HG02798 (cell line): ENCODE data around the gene SPG21.
"Not testable (repeated sequence)": the region's sequence is repeated elsewhere in the genome, so short reads cannot be mapped to it uniquely, and the experiment has no call there.

Source experiments
- ATAC-seq: cut with Tn5 transposase; IDR thresholded peaks from one replicate; pipeline ENCODE4 v1.9.1; 2021; ENCODE audit warnings: mild to moderate bottlenecking; ENCODE audit not compliant: unreplicated experiment, poor library complexity

The SPG21 gene

GRCh38 chr15:64989416-64990167 lies at the start of gene SPG21:
Gene SPG21, minus strand, starts transcription at chr15:64989914. Its CDS starts 6,345 bp downstream, at chr15:64983569.
- peak; percentile 96 for ATAC-seq

- ATAC-seq = no peak
These were observed 49.1 kb upstream of the SPG21 start for GRCh38 chr15:65038836-65039235.

GRCh38 chr15:65038428-65038827 lies 48.7 kb upstream of the SPG21 start:
- no peak for ATAC-seq

GRCh38 chr15:65037309-65037708 lies 47.6 kb upstream of the SPG21 start:
- ATAC-seq = no peak

- ATAC-seq = no peak
These were observed 45.0 kb upstream of the SPG21 start for GRCh38 chr15:65034719-65035118.

GRCh38 chr15:65033659-65034269 lies 44.0 kb upstream of the SPG21 start:
- no peak for ATAC-seq

GRCh38 chr15:65032801-65033537 lies 43.3 kb upstream of the SPG21 start:
- peak; percentile 35 for ATAC-seq

GRCh38 chr15:65029736-65030208 lies 40.1 kb upstream of the SPG21 start:
- ATAC-seq = no peak

- peak; percentile 87 for ATAC-seq
These were observed 39.4 kb upstream of the SPG21 start, which contains the start of gene MTFMT for GRCh38 chr15:65028921-65029735. Gene MTFMT, minus strand, starts transcription at chr15:65029639. Its CDS starts 26 bp downstream, at chr15:65029613.

- ATAC-seq = no peak
These were observed 38.6 kb upstream of the SPG21 start for GRCh38 chr15:65028338-65028737.

- no peak for ATAC-seq
These were observed 37.9 kb upstream of the SPG21 start for GRCh38 chr15:65027593-65027992.

- ATAC-seq = no peak
These were observed 37.0 kb upstream of the SPG21 start for GRCh38 chr15:65026756-65027155.

- no peak for ATAC-seq
These were observed 31.8 kb upstream of the SPG21 start for GRCh38 chr15:65021488-65021887.

GRCh38 chr15:65020419-65020818 lies 30.7 kb upstream of the SPG21 start:
- no peak for ATAC-seq

GRCh38 chr15:65011198-65011597 lies 21.5 kb upstream of the SPG21 start:
- not testable (repeated sequence) for ATAC-seq

- no peak for ATAC-seq
These were observed 19.3 kb upstream of the SPG21 start for GRCh38 chr15:65008983-65009382.

- no peak for ATAC-seq
These were observed 17.2 kb upstream of the SPG21 start for GRCh38 chr15:65006876-65007275.

GRCh38 chr15:65004993-65005392 lies 15.3 kb upstream of the SPG21 start:
- ATAC-seq = no peak

GRCh38 chr15:64997745-64998375 lies 8.1 kb upstream of the SPG21 start:
- no peak for ATAC-seq

GRCh38 chr15:64997066-64997465 lies 7.4 kb upstream of the SPG21 start:
- no peak for ATAC-seq
